Inferior parietal cortex (tissue), 1 donor: ENCODE data around the gene E2F4.

Source experiments
- DNase-seq: peaks from one replicate; pipeline ENCODE4 v3.0.0-alpha.2; 2016; ENCODE audit errors: extremely low spot score

Gene E2F4

GRCh38 chr16:67190448-67191399, 1.2 kb upstream of the E2F4 start:
- no peak for DNase-seq

GRCh38 chr16:67191411-67191994, 452 bp upstream of the E2F4 start:
- DNase-seq, result no peak

GRCh38 chr16:67192781-67193361, 916 bp downstream of the E2F4 start:
- DNase-seq, result no peak

GRCh38 chr16:67193536-67193935, 1.6 kb downstream of the E2F4 start:
- DNase-seq, result no peak

- DNase-seq, result no peak
Observed at GRCh38 chr16:67194260-67194659, 2.3 kb downstream of the E2F4 start.

GRCh38 chr16:67195676-67196075, 3.7 kb downstream of the E2F4 start:
- no peak for DNase-seq

GRCh38 chr16:67196881-67197280, 4.9 kb downstream of the E2F4 start:
- no peak for DNase-seq

- DNase-seq, result no peak
Observed at GRCh38 chr16:67197704-67198103, 5.7 kb downstream of the E2F4 start.

- no peak for DNase-seq
Observed at GRCh38 chr16:67198238-67198734, 6.3 kb downstream of the E2F4 start.

GRCh38 chr16:67199011-67199807, 7.3 kb downstream of the E2F4 start, which contains the start of gene ELMO3:
ELMO3 (plus strand) TSS chr16:67199131; CDS start chr16:67199327, 196 bp downstream.
- DNase-seq, result no peak

- DNase-seq, result no peak
Observed at GRCh38 chr16:67199808-67200198, 7.8 kb downstream of the E2F4 start.

GRCh38 chr16:67200491-67200890, 8.5 kb downstream of the E2F4 start:
- no peak for DNase-seq

- DNase-seq, result no peak
Observed at GRCh38 chr16:67201411-67202345, 9.7 kb downstream of the E2F4 start.

- DNase-seq, result no peak
Observed at GRCh38 chr16:67202426-67202825, 10.5 kb downstream of the E2F4 start.

- DNase-seq, result no peak
Observed at GRCh38 chr16:67202956-67203493, 11.1 kb downstream of the E2F4 start.

- DNase-seq, result no peak
Observed at GRCh38 chr16:67204076-67204475, 12.1 kb downstream of the E2F4 start.

GRCh38 chr16:67206129-67206837, 14.3 kb downstream of the E2F4 start:
- no peak for DNase-seq

GRCh38 chr16:67206838-67207248, 14.9 kb downstream of the E2F4 start:
- no peak for DNase-seq

GRCh38 chr16:67207249-67208091, 15.5 kb downstream of the E2F4 start:
- DNase-seq, result no peak
